Prostate gland (tissue), 2 donors: ENCODE data around the gene SHCBP1L.

ENCODE experiments used
- CTCF ChIP-seq, 4 experiments: fragments of 200-600 bp in 2 of 4; fragments of 450-650 bp in 2 of 4; sonication (generic) in 2 of 4; IDR thresholded peaks; 1 replicate in 3 of 4; 2 replicates in 1 of 4; pipeline ENCODE4 v1.5.1; 2016 to 2019; ENCODE audit warnings: antibody characterized with exemption in 4 of 4, mild to moderate bottlenecking in 2 of 4, moderate library complexity in 2 of 4
- POLR2A ChIP-seq: fragments of 450-650 bp; IDR thresholded peaks from one replicate; pipeline ENCODE4 v1.6.1; 2016; ENCODE audit warnings: antibody characterized with exemption, mild to moderate bottlenecking
- POLR2AphosphoS5 ChIP-seq: sonication (generic); formaldehyde crosslinking; IDR thresholded peaks from one replicate; pipeline ENCODE4 v1.6.1; 2017; ENCODE audit warnings: antibody characterized with exemption

GRCh38 chr1:182861994-182862393 is 91.0 kb downstream of the SHCBP1L start:
- no peak for TF ChIP-seq CTCF (IDR thresholded peaks at IDR 0.05)
- no peak for TF ChIP-seq POLR2AphosphoS5
- no peak for TF ChIP-seq POLR2A
